Transverse colon (tissue), 4 donors: Measurements from ENCODE around the gene FAM174C. TPM values are rescaled to one million over a fixed set of nuclear protein-coding genes. Genes with fewer than 3 reads are reported as not detected.

Experiments used
- DNase-seq: peaks from one replicate; pipeline ENCODE4 v3.0.0-alpha.2; 2019
- H3K27ac ChIP-seq, 4 donors: fragments of 200-600 bp; sonication (generic); 2 replicates each; pipeline ENCODE4 v1.5.1; 2016 to 2018; ENCODE audit warnings: inconsistent platforms in 4 of 4
- H3K27me3 ChIP-seq: fragments of 200-600 bp; sonication (generic); 2 replicates; pipeline ENCODE4 v1.5.1; 2017; ENCODE audit warnings: inconsistent platforms
- H3K36me3 ChIP-seq, 4 donors: fragments of 200-600 bp; sonication (generic); 2 replicates each; pipeline ENCODE4 v1.5.1; 2017 to 2019; ENCODE audit warnings: inconsistent platforms in 4 of 4
- H3K4me1 ChIP-seq, 4 donors: fragments of 200-600 bp; sonication (generic); 2 replicates each; pipeline ENCODE4 v1.5.1; 2017 to 2020; ENCODE audit warnings: inconsistent platforms in 4 of 4
- H3K4me3 ChIP-seq, 4 donors: fragments of 200-600 bp; sonication (generic); 1 replicate in 1 of 4; 2 replicates in 3 of 4; pipeline versions ENCODE4 v1.5.1 to v1.6.1; 2017 to 2019; ENCODE audit warnings: inconsistent platforms in 4 of 4
- H3K9me3 ChIP-seq, 2 donors: fragments of 200-600 bp; sonication (generic); 2 replicates each; pipeline ENCODE4 v1.5.1; 2017 to 2019; ENCODE audit warnings: inconsistent platforms in 2 of 2
- EP300 ChIP-seq: sonication (generic); formaldehyde crosslinking; IDR thresholded peaks from one replicate; pipeline ENCODE4 v1.6.1; 2017; ENCODE audit warnings: antibody characterized with exemption, low read depth
- POLR2A ChIP-seq: fragments of 450-650 bp; IDR thresholded peaks from one replicate; pipeline ENCODE4 v1.6.1; 2016; ENCODE audit warnings: antibody characterized with exemption, mild to moderate bottlenecking, moderate library complexity
- POLR2AphosphoS5 ChIP-seq, 3 donors: sonication (generic); formaldehyde crosslinking; IDR thresholded peaks; one replicate each; pipeline ENCODE4 v1.6.1; 2016; ENCODE audit warnings: antibody characterized with exemption in 3 of 3
- WGBS, 2 donors: methylation state at CpG; one replicate each; pipeline ENCODE4 v1.1.5; 2018; ENCODE audit warnings: low coverage in 1 of 2; 5-methylcytosine and 5-hydroxymethylcytosine counted together
- in situ Hi-C, 4 donors: fragments of 200-750 bp; cut with MboI; loops; one replicate each; pipeline versions ENCODE4 v1.15.0 to v1.15.1; 2017; ENCODE audit warnings: low sequenced_read_pairs in 3 of 4, low pct_ligation_motif_present in 1 of 4, low pct_unique_long_range_greater_than_20kb in 1 of 4
- intact Hi-C: fragments of 100-400 bp; cut with DNase I; formaldehyde crosslinking; loops from one replicate; pipeline ENCODE4 v1.15.1; 2023; ENCODE audit warnings: low total_unique reads
- total RNA-seq, 4 donors: library from RNA; depleted of rRNA; stranded (reverse); fragments of >200 nt; gene quantifications; one replicate each; pipeline ENCODE4 v1.1.0, GENCODE V29; 2016
- TF ChIP-seq, protein P1 (sequence below), 5 experiments: fragments of 200-600 bp in 3 of 5; fragments of 450-650 bp in 2 of 5; sonication (generic) in 3 of 5; IDR thresholded peaks; 1 replicate in 2 of 5; 2 replicates in 3 of 5; pipeline ENCODE4 v1.5.1; 2016 to 2017; ENCODE audit warnings: antibody characterized with exemption in 5 of 5, inconsistent platforms in 3 of 5, mild to moderate bottlenecking in 2 of 5, moderate library complexity in 1 of 5

Gene FAM174C
- total RNA-seq, 4 donors from 2014 or later: 72.5 to 116 (median 99.0) TPM

DNA sequence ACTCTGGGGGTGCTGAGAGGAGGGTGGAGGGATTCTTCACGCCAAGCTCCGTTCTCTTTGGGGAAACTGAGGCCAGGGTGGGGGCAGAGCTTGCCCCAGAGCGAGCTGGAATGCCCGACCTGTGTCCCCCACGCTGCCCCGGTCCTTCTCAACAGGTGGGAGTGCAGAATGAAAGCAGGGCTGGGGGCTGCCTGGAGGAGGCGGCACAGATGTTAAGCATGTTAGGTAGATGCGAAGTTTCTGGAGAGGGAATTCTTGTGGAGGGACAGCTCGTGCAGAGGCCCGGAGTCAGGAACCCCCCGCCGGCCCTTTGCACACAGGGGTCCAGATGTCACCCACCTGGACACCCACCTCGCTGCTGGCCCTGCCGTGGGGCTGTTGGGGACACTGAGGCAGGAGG lies 19.4 kb downstream of the FAM174C start:
- no peak for TF ChIP-seq POLR2AphosphoS5 (IDR thresholded peaks at IDR 0.05)
- in situ Hi-C loops: loop anchor here in 2 of 4 donors (25.0 kb wide), 1 partner anchor 93 kb away; the partner anchor contains the start of gene NDUFS7 (in 2 of the 2)

GRCh38 chr19:1295169-1296012 lies 20.1 kb downstream of the FAM174C start:
- Histone ChIP-seq H3K9me3 (no peaks in the 10 kb centered on the region), H3K4me3 (no peak overlapping the region), H3K36me3 (no peaks in the 10 kb centered on the region), H3K4me1 (peaks cover 11 to 27% (median 26%) of the 10 kb centered on the region in 4 donors), H3K27me3 (peaks cover 44% of the 10 kb centered on the region), H3K27ac (no peak overlapping the region)
- DNase-seq: no peak
- in situ Hi-C loops (loop anchor here in 2 of 4 donors (25.0 kb wide), 1 partner anchor 92 kb away; the partner anchor contains the start of gene NDUFS7 (in 2 of the 2)), intact Hi-C loops (loop anchor here (10.0 kb wide), 1 partner anchor 149 kb away; no protein-coding TSS in a partner anchor)
- TF ChIP-seq, protein P1, sequence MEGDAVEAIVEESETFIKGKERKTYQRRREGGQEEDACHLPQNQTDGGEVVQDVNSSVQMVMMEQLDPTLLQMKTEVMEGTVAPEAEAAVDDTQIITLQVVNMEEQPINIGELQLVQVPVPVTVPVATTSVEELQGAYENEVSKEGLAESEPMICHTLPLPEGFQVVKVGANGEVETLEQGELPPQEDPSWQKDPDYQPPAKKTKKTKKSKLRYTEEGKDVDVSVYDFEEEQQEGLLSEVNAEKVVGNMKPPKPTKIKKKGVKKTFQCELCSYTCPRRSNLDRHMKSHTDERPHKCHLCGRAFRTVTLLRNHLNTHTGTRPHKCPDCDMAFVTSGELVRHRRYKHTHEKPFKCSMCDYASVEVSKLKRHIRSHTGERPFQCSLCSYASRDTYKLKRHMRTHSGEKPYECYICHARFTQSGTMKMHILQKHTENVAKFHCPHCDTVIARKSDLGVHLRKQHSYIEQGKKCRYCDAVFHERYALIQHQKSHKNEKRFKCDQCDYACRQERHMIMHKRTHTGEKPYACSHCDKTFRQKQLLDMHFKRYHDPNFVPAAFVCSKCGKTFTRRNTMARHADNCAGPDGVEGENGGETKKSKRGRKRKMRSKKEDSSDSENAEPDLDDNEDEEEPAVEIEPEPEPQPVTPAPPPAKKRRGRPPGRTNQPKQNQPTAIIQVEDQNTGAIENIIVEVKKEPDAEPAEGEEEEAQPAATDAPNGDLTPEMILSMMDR (IDR thresholded peaks at IDR 0.05): no peak
- no peak for TF ChIP-seq EP300
- 54% methylated on average over 59 of the region's 82 CpGs; no CpG with 5 or more reads in 1 of the 2 donors for WGBS, 2 donors

More for the DNA sequence above, 19.4 kb downstream of the FAM174C start:
- no peak overlapping the region for H3K27ac ChIP-seq
- H3K36me3 ChIP-seq: no peaks in the 10 kb centered on the region
- no peak for DNase-seq
- intact Hi-C loops: loop anchor here (10.0 kb wide), 1 partner anchor 150 kb away; no protein-coding TSS in a partner anchor
- H3K4me3 ChIP-seq: no peak overlapping the region
- H3K9me3 ChIP-seq: no peaks in the 10 kb centered on the region
- H3K27me3 ChIP-seq: peaks cover 48% of the 10 kb centered on the region
- H3K4me1 ChIP-seq: peaks cover 11 to 29% (median 27%) of the 10 kb centered on the region in 4 donors
- 26 to 77% methylated on average over 2 to 14 of the region's 14 CpGs for WGBS, 2 donors

GRCh38 chr19:1296078-1296477 lies 20.7 kb downstream of the FAM174C start:
- intact Hi-C loops: loop anchor here (10.0 kb wide), 1 partner anchor 149 kb away; no protein-coding TSS in a partner anchor
- peaks cover 11 to 23% (median 19%) of the 10 kb centered on the region in 4 donors for H3K4me1 ChIP-seq
- H3K27me3 ChIP-seq: peaks cover 37% of the 10 kb centered on the region
- no peaks in the 10 kb centered on the region for H3K36me3 ChIP-seq
- H3K27ac ChIP-seq: no peak overlapping the region
- in situ Hi-C loops: loop anchor here in 2 of 4 donors (25.0 kb wide), 1 partner anchor 91 kb away; the partner anchor contains the start of gene NDUFS7 (in 2 of the 2)
- H3K9me3 ChIP-seq: no peaks in the 10 kb centered on the region
- DNase-seq: no peak
- 80% methylated on average over 11 of the region's 13 CpGs; no CpG with 5 or more reads in 1 of the 2 donors for WGBS, 2 donors
- TF ChIP-seq POLR2A (no peak), EP300 (no peak), POLR2AphosphoS5 (IDR thresholded peaks at IDR 0.05) (no peak)
- TF ChIP-seq, protein P1 (IDR thresholded peaks at IDR 0.05): no peak
- H3K4me3 ChIP-seq: no peak overlapping the region

- no peak for TF ChIP-seq EP300
- no peak for TF ChIP-seq POLR2A
- TF ChIP-seq, protein P1 (IDR thresholded peaks at IDR 0.05): no peak
- no peak for TF ChIP-seq POLR2AphosphoS5 (IDR thresholded peaks at IDR 0.05)
- H3K27ac ChIP-seq: no peak overlapping the region
- H3K9me3 ChIP-seq: no peaks in the 10 kb centered on the region
- peaks cover 4 to 16% (median 13%) of the 10 kb centered on the region in 4 donors for H3K4me1 ChIP-seq
- no peak for DNase-seq
- no peaks in the 10 kb centered on the region for H3K36me3 ChIP-seq
- intact Hi-C loops (loop anchor here (10.0 kb wide), 1 partner anchor 148 kb away; no protein-coding TSS in a partner anchor), in situ Hi-C loops (loop anchor here in 2 of 4 donors (25.0 kb wide), 1 partner anchor 91 kb away; the partner anchor contains the start of gene NDUFS7 (in 2 of the 2))
- H3K4me3 ChIP-seq: no peak overlapping the region
- peaks cover 36% of the 10 kb centered on the region for H3K27me3 ChIP-seq
- WGBS, 2 donors: 91 to 96% methylated on average over 5 to 16 of the region's 24 CpGs
Observed at GRCh38 chr19:1296575-1297271, 21.4 kb downstream of the FAM174C start.
